HUES64 (cell line): ENCODE data around the gene CALCA.
A peak's percentile ranks its signal among the peaks of the same experiment; 100 is the strongest.

Source experiments
- H3K27ac ChIP-seq: 2 replicates; pipeline ENCODE4 v1.7.0; 2013; ENCODE audit warnings: low read depth, low read length, inconsistent platforms
- H3K27me3 ChIP-seq: 2 replicates; pipeline ENCODE4 v1.6.1; 2013; ENCODE audit warnings: mild to moderate bottlenecking, low read length; ENCODE audit not compliant: insufficient read depth
- H3K36me3 ChIP-seq: 2 replicates; pipeline ENCODE4 v1.6.1; 2013; ENCODE audit warnings: mild to moderate bottlenecking, low read length; ENCODE audit not compliant: insufficient read depth
- H3K4me1 ChIP-seq: 2 replicates; pipeline ENCODE4 v1.6.1; 2013; ENCODE audit warnings: mild to moderate bottlenecking, low read length, moderate library complexity; ENCODE audit not compliant: insufficient read depth
- H3K4me3 ChIP-seq: 2 replicates; pipeline ENCODE4 v1.5.1; 2013; ENCODE audit warnings: mild to moderate bottlenecking, low read length, moderate library complexity
- H3K9ac ChIP-seq: 2 replicates; pipeline ENCODE4 v1.6.1; 2013; ENCODE audit warnings: mild to moderate bottlenecking, low read depth, low read length
- H3K9me3 ChIP-seq: 2 replicates; pipeline ENCODE4 v1.6.1; 2013; ENCODE audit warnings: low read depth, low read length; ENCODE audit not compliant: insufficient read depth
- WGBS: fragments of 150-250, 120-280 bp; methylation state at CpG from one replicate; pipeline ENCODE4 v1.1.7; 2013; ENCODE audit warnings: missing lambda C conversion rate; 5-methylcytosine and 5-hydroxymethylcytosine counted together

CALCA gene

GRCh38 chr11:14974515-14975251 is 2.5 kb upstream of the CALCA start:
- H3K36me3 ChIP-seq, result no peaks in the 10 kb centered on the region
- 0 out of 2 replicates have a peak overlapping the region, but pooled peaks have one; percentile 11 for H3K9ac ChIP-seq
- peak overlapping the region; percentile 50 for H3K4me3 ChIP-seq
- 3% methylated on average over 27 of the region's 27 CpGs for WGBS
- no peaks in the 10 kb centered on the region for H3K9me3 ChIP-seq
- peaks cover 20% of the 10 kb centered on the region for H3K4me1 ChIP-seq
- H3K27ac ChIP-seq, result no peak overlapping the region
- peaks cover 92% of the 10 kb centered on the region for H3K27me3 ChIP-seq

GRCh38 chr11:14973621-14974514 is 1.7 kb upstream of the CALCA start:
- H3K4me3 ChIP-seq, result peak overlapping the region; percentile 50
- H3K27ac ChIP-seq, result no peak overlapping the region
- no peaks in the 10 kb centered on the region for H3K9me3 ChIP-seq
- H3K9ac ChIP-seq, result no peak overlapping the region
- H3K36me3 ChIP-seq, result no peaks in the 10 kb centered on the region
- H3K4me1 ChIP-seq, result peaks cover 19% of the 10 kb centered on the region
- 2% methylated on average over 64 of the region's 64 CpGs for WGBS
- peaks cover 100% of the 10 kb centered on the region for H3K27me3 ChIP-seq

GRCh38 chr11:14972581-14973495 is 687 bp upstream of the CALCA start:
- 35% methylated on average over 21 of the region's 22 CpGs for WGBS
- Histone ChIP-seq H3K4me1 (peaks cover 15% of the 10 kb centered on the region; the same call in 1 of the 2 replicates), H3K4me3 (peak overlapping the region; percentile 46; the same call in 1 of the 2 replicates), H3K9ac (no peak overlapping the region), H3K36me3 (no peaks in the 10 kb centered on the region), H3K27me3 (peaks cover 98% of the 10 kb centered on the region), H3K9me3 (no peaks in the 10 kb centered on the region), H3K27ac (no peak overlapping the region)

GRCh38 chr11:14969901-14970323 is 2.2 kb downstream of the CALCA start:
- 9% methylated on average over 7 of the region's 7 CpGs for WGBS
- Histone ChIP-seq H3K9me3 (no peaks in the 10 kb centered on the region), H3K36me3 (no peaks in the 10 kb centered on the region), H3K4me3 (no peak overlapping the region), H3K9ac (no peak overlapping the region), H3K4me1 (0 out of 2 replicates have a peak, but pooled peaks cover 5% of the 10 kb centered on the region), H3K27me3 (peaks cover 69% of the 10 kb centered on the region), H3K27ac (no peak overlapping the region)

- H3K27ac ChIP-seq, result no peak overlapping the region
- no peak overlapping the region for H3K4me3 ChIP-seq
- no peaks in the 10 kb centered on the region for H3K4me1 ChIP-seq
- peaks cover 47% of the 10 kb centered on the region for H3K27me3 ChIP-seq
- no peaks in the 10 kb centered on the region for H3K36me3 ChIP-seq
- 93% methylated on average over 5 of the region's 5 CpGs for WGBS
- H3K9ac ChIP-seq, result no peak overlapping the region
- H3K9me3 ChIP-seq, result no peaks in the 10 kb centered on the region
Measured at GRCh38 chr11:14967581-14968243, 4.4 kb downstream of the CALCA start.

- WGBS, result 75% methylated on average over 1 of the region's 2 CpGs
- Histone ChIP-seq H3K27ac (no peak overlapping the region), H3K4me3 (no peak overlapping the region), H3K36me3 (no peaks in the 10 kb centered on the region), H3K4me1 (no peaks in the 10 kb centered on the region), H3K9ac (no peak overlapping the region), H3K27me3 (no peaks in the 10 kb centered on the region; the same call in 1 of the 2 replicates), H3K9me3 (no peaks in the 10 kb centered on the region)
Measured at GRCh38 chr11:14956111-14956510, 16.0 kb downstream of the CALCA start.

GRCh38 chr11:14954581-14954980 is 17.6 kb downstream of the CALCA start:
- H3K27ac ChIP-seq, result no peak overlapping the region
- H3K4me3 ChIP-seq, result no peak overlapping the region
- no peak overlapping the region for H3K9ac ChIP-seq
- H3K4me1 ChIP-seq, result no peaks in the 10 kb centered on the region
- H3K36me3 ChIP-seq, result no peaks in the 10 kb centered on the region
- no peaks in the 10 kb centered on the region for H3K9me3 ChIP-seq
- H3K27me3 ChIP-seq, result no peaks in the 10 kb centered on the region; the same call in 1 of the 2 replicates

GRCh38 chr11:14953904-14954303 is 18.2 kb downstream of the CALCA start:
- Histone ChIP-seq H3K36me3 (no peaks in the 10 kb centered on the region), H3K4me1 (no peaks in the 10 kb centered on the region), H3K4me3 (no peak overlapping the region), H3K27ac (no peak overlapping the region), H3K9me3 (no peaks in the 10 kb centered on the region), H3K9ac (no peak overlapping the region), H3K27me3 (no peaks in the 10 kb centered on the region; the same call in 1 of the 2 replicates)

GRCh38 chr11:14949437-14950147 is 22.6 kb downstream of the CALCA start:
- H3K27me3 ChIP-seq, result no peaks in the 10 kb centered on the region
- H3K9ac ChIP-seq, result no peak overlapping the region
- 91% methylated on average over 4 of the region's 4 CpGs for WGBS
- H3K4me1 ChIP-seq, result no peaks in the 10 kb centered on the region
- no peak overlapping the region for H3K4me3 ChIP-seq
- H3K27ac ChIP-seq, result no peak overlapping the region
- no peaks in the 10 kb centered on the region for H3K36me3 ChIP-seq
- no peaks in the 10 kb centered on the region for H3K9me3 ChIP-seq

GRCh38 chr11:14942745-14943144 is 29.4 kb downstream of the CALCA start:
- 79% methylated on average over 3 of the region's 3 CpGs for WGBS
- Histone ChIP-seq H3K27ac (no peak overlapping the region), H3K9ac (no peak overlapping the region), H3K27me3 (no peaks in the 10 kb centered on the region), H3K36me3 (no peaks in the 10 kb centered on the region), H3K9me3 (peaks cover 13% of the 10 kb centered on the region), H3K4me3 (no peak overlapping the region), H3K4me1 (no peaks in the 10 kb centered on the region)
